ENCODE data around the gene OR2H2. TPM values are rescaled to one million over a fixed set of nuclear protein-coding genes. Genes with fewer than 3 reads are reported as not detected.

The OR2H2 gene
- not detected in 2 replicates for total RNA-seq (2022)
- Bru-seq, nascent RNA, result not detected
- BruChase-seq, experiment 1, labeled RNA remaining after a 6-hour chase, result not detected
- BruChase-seq, experiment 2, labeled RNA remaining after a 2-hour chase, result not detected
- long read RNA-seq, result 0 reads

DNA sequence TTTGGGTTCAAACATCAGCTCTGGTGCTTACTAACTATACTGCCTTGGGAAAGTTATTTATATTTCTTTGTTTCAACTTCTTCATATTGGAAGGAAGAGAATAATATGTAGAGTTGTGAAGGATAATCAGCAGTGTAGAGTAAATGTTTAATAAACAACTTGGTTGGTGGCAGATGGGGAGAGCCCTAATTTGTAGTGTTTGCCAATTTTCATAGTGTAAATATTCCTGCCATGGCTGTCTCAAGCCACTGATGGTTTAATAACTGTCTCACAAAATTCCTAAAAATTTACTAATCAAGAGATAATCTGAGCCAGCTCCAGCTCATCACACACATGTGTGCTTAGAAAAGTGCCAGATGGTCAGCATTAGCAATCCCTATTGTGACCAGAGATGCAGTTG, at the start of gene OR2H2:
Gene OR2H2, plus strand, starts transcription at position 301 of the 400 bp plus-strand sequence. CDS start 2,824 bp downstream, outside the sequence.
- H3K36me3 Mint-ChIP-seq (ENCODE audit: insufficient read depth, unreplicated experiment), result no peaks in the 10 kb centered on the region
- H3K27ac Mint-ChIP-seq (ENCODE audit: unreplicated experiment), result no peak within 1 kb of the TSS
- no peak within 1 kb of the TSS for H3K4me3 Mint-ChIP-seq (ENCODE audit: low read depth, unreplicated experiment)
- BruUV-seq (replicated peaks), result no TSS peak
- CTCF ChIA-PET, result no interaction called here
- no peak for DNase-seq
- H3K4me1 Mint-ChIP-seq (ENCODE audit: low read depth, unreplicated experiment), result peaks cover 28% of the 10 kb centered on the region
- intact Hi-C loops (cut with micrococcal nuclease; ENCODE audit: unreplicated experiment), result no loop called here
- H3K9me3 Mint-ChIP-seq (ENCODE audit: low read depth, unreplicated experiment), result no peaks in the 10 kb centered on the region
- TF ChIP-seq, protein P1, sequence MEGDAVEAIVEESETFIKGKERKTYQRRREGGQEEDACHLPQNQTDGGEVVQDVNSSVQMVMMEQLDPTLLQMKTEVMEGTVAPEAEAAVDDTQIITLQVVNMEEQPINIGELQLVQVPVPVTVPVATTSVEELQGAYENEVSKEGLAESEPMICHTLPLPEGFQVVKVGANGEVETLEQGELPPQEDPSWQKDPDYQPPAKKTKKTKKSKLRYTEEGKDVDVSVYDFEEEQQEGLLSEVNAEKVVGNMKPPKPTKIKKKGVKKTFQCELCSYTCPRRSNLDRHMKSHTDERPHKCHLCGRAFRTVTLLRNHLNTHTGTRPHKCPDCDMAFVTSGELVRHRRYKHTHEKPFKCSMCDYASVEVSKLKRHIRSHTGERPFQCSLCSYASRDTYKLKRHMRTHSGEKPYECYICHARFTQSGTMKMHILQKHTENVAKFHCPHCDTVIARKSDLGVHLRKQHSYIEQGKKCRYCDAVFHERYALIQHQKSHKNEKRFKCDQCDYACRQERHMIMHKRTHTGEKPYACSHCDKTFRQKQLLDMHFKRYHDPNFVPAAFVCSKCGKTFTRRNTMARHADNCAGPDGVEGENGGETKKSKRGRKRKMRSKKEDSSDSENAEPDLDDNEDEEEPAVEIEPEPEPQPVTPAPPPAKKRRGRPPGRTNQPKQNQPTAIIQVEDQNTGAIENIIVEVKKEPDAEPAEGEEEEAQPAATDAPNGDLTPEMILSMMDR (IDR thresholded peaks at IDR 0.05; ENCODE audit: unreplicated experiment), result no peak
- H3K27me3 Mint-ChIP-seq (ENCODE audit: unreplicated experiment), result no peaks in the 10 kb centered on the region

DNA sequence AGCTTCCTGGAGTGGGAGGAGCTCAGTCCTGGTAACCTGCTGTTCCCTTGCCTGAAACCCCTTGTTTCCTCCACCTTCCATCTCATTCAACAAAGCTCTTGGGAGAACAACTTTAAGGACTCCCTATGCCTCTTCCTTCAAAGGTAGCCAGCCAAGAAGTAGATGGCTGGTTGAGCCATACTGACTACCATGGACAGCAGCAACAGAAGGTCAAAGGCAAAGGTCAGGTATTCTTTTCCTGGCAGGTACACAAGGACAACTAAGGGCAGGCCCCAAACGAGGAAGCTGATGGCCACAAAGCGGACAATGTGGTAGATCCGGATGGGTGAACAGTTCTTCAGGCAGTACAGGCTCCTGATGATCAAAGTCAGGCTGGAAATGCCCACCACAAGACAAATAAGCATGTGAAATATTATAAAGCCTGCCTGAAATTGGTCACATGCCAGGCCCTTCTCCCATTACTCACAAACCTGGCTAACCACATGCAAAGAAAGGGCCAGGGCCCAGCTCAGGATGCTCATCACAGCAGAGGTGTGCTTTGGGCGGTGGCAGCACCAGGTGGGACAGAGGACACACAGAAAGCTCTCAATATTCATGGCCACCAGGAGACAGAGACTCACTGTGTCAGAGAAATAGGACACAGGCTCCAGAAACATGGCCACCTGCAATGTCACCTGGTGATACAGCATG, 47.1 kb upstream of the OR2H2 start:
- DNase-seq, result no peak
- intact Hi-C loops (cut with micrococcal nuclease; ENCODE audit: unreplicated experiment), result no loop called here
- Mint-ChIP-seq H3K4me1 (ENCODE audit: low read depth, unreplicated experiment) (no peaks in the 10 kb centered on the region), H3K36me3 (ENCODE audit: insufficient read depth, unreplicated experiment) (no peaks in the 10 kb centered on the region), H3K27ac (ENCODE audit: unreplicated experiment) (no peak overlapping the region), H3K9me3 (ENCODE audit: low read depth, unreplicated experiment) (no peaks in the 10 kb centered on the region), H3K4me3 (ENCODE audit: low read depth, unreplicated experiment) (no peak overlapping the region), H3K27me3 (ENCODE audit: unreplicated experiment) (no peaks in the 10 kb centered on the region)
- BruUV-seq (replicated peaks), result no TSS peak
- TF ChIP-seq, protein P1 (IDR thresholded peaks at IDR 0.05; ENCODE audit: unreplicated experiment), result no peak
- CTCF ChIA-PET, result no interaction called here

DNA sequence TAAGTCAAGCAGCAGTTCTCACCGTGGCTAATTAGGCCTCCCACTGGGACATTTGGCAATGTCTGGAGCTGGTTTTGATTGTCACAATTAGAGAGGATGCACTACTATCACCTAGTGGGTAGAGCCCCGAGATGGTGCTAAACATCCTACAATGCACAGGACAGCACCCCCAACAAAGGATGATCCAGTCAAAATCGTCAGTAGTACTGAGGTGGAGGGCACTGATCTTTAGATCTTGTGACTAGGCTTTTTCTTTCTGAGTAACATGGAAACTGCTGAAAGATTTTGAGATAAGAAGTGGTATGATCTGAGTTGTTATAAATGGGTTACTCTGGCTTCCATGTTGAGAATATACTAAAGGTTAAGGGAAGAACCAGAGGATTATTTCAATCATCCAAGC, 37.3 kb upstream of the OR2H2 start:
- Mint-ChIP-seq H3K4me1 (ENCODE audit: low read depth, unreplicated experiment) (no peaks in the 10 kb centered on the region), H3K36me3 (ENCODE audit: insufficient read depth, unreplicated experiment) (no peaks in the 10 kb centered on the region), H3K9me3 (ENCODE audit: low read depth, unreplicated experiment) (no peaks in the 10 kb centered on the region), H3K27ac (ENCODE audit: unreplicated experiment) (no peak overlapping the region), H3K27me3 (ENCODE audit: unreplicated experiment) (no peaks in the 10 kb centered on the region), H3K4me3 (ENCODE audit: low read depth, unreplicated experiment) (no peak overlapping the region)
- CTCF ChIA-PET, result no interaction called here
- TF ChIP-seq, protein P1 (IDR thresholded peaks at IDR 0.05; ENCODE audit: unreplicated experiment), result no peak
- no peak for DNase-seq
- intact Hi-C loops (cut with micrococcal nuclease; ENCODE audit: unreplicated experiment), result no loop called here
- no TSS peak for BruUV-seq (replicated peaks)

GRCh38 chr6:29552512-29553051, 32.3 kb upstream of the OR2H2 start:
- Mint-ChIP-seq H3K27me3 (ENCODE audit: unreplicated experiment) (no peaks in the 10 kb centered on the region), H3K4me3 (ENCODE audit: low read depth, unreplicated experiment) (no peak overlapping the region), H3K36me3 (ENCODE audit: insufficient read depth, unreplicated experiment) (peaks cover 10% of the 10 kb centered on the region), H3K9me3 (ENCODE audit: low read depth, unreplicated experiment) (peaks cover 6% of the 10 kb centered on the region), H3K27ac (ENCODE audit: unreplicated experiment) (no peak overlapping the region), H3K4me1 (ENCODE audit: low read depth, unreplicated experiment) (no peaks in the 10 kb centered on the region)
- intact Hi-C loops (cut with micrococcal nuclease; ENCODE audit: unreplicated experiment), result no loop called here
- BruUV-seq (replicated peaks), result no TSS peak
- DNase-seq, result no peak
- TF ChIP-seq, protein P1 (IDR thresholded peaks at IDR 0.05; ENCODE audit: unreplicated experiment), result no peak
- CTCF ChIA-PET, result no interaction called here
